ENCODE data around the gene PECR. TPM values are rescaled to one million over a fixed set of nuclear protein-coding genes. Genes with fewer than 3 reads are reported as not detected.
A peak's percentile ranks its signal among the peaks of the same experiment; 100 is the strongest.
"Not testable (repeated sequence)": the region's sequence is repeated elsewhere in the genome, so short reads cannot be mapped to it uniquely, and the experiment has no call there.

The PECR gene
- total and polyA plus RNA-seq, 2 of the 13 experiments (the other 11 are each of a cell fraction or from before 2014, with no cell fraction given), result 151 to 153 TPM

DNA sequence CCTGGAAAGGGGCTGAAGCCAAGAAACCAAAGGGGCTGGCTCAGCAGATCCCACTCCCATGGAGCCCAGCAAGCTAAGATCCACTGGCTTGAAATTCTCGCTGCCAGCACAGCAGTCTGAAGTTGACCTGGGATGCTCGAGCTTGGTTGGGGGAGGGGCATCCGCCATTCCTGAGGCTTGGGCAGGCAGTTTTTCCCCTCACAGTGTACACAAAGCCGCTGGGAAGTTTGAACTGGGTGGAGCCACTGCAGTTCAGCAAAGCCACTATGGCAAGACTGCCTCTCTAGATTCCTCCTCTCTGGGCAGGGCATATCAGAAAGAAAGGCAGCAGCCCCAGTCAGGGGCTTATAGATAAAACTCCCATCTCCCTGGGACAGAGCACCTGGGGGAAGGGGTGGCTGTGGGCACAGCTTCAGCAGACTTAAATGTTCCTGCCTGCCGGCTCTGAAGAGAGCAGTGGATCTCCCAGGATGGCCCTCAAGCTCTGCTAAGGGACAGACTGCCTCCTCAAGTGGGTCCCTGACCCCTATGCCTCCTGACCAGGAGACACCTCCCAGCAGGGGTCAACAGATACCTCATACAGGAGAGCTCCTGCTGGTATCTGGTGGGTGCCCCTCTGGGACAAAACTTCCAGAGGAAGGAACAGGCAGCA, 92.9 kb downstream of the PECR start (continued):
- TF ChIP-seq KDM5B (CRISPR knock-in tag; IDR thresholded peaks at IDR 0.05; ENCODE audit: borderline replicate concordance) (peak; percentile 40; the same call in 1 of the 2 replicates), ZFX (CRISPR knock-in tag; IDR thresholded peaks at IDR 0.05; ENCODE audit: low read depth) (0 out of 2 replicates have a peak, but pooled peaks have one; percentile 20), RXRA (CRISPR knock-in tag; IDR thresholded peaks at IDR 0.05) (peak; percentile 81), SP5 (CRISPR knock-in tag; IDR thresholded peaks at IDR 0.05; ENCODE audit: borderline replicate concordance, low read depth) (peak; percentile 90), ARNT2 (CRISPR knock-in tag; IDR thresholded peaks at IDR 0.05; ENCODE audit: low read depth) (0 out of 2 replicates have a peak, but pooled peaks have one; percentile 31), PHF21A (CRISPR knock-in tag; IDR thresholded peaks at IDR 0.05) (peak; percentile 41), RAD21 (CRISPR knock-in tag; IDR thresholded peaks at IDR 0.05) (peak; percentile 40; the same call in 1 of the 2 replicates), MAFF (IDR thresholded peaks at IDR 0.05; ENCODE audit: low read depth, low read length) (0 out of 2 replicates have a peak, but pooled peaks have one; percentile 5), STAG1 (CRISPR knock-in tag; IDR thresholded peaks at IDR 0.05) (0 out of 2 replicates have a peak, but pooled peaks have one; percentile 6), GATAD2A (CRISPR knock-in tag; IDR thresholded peaks at IDR 0.05) (peak; percentile 60), ZBTB38 (CRISPR knock-in tag; IDR thresholded peaks at IDR 0.05) (0 out of 2 replicates have a peak, but pooled peaks have one; percentile 32), SALL2 (CRISPR knock-in tag; IDR thresholded peaks at IDR 0.05) (peak; percentile 34; the same call in 1 of the 2 replicates), KAT8 (CRISPR knock-in tag; IDR thresholded peaks at IDR 0.05) (peak; percentile 53; the same call in 1 of the 2 replicates), FOXA3 (CRISPR knock-in tag; IDR thresholded peaks at IDR 0.05) (peak; percentile 85), LCORL (CRISPR knock-in tag; IDR thresholded peaks at IDR 0.05) (peak; percentile 18; the same call in 1 of the 2 replicates), PPARG (CRISPR knock-in tag; conservative IDR thresholded peaks at IDR 0.05) (0 out of 2 replicates have a peak, but pooled peaks have one; percentile 40), RARA (CRISPR knock-in tag; IDR thresholded peaks at IDR 0.05) (peak; percentile 36; the same call in 1 of the 2 replicates), ZNF205 (CRISPR knock-in tag; IDR thresholded peaks at IDR 0.05) (peak; percentile 51; the same call in 1 of the 2 replicates), CBFB (CRISPR knock-in tag; IDR thresholded peaks at IDR 0.05) (0 out of 2 replicates have a peak, but pooled peaks have one; percentile 15), CEBPG (CRISPR knock-in tag; IDR thresholded peaks at IDR 0.05) (0 out of 2 replicates have a peak, but pooled peaks have one; percentile 14), RELA (CRISPR knock-in tag; IDR thresholded peaks at IDR 0.05) (0 out of 2 replicates have a peak, but pooled peaks have one; percentile 29), GABPB1 (CRISPR knock-in tag; IDR thresholded peaks at IDR 0.05) (peak; percentile 20; the same call in 1 of the 2 replicates), IRF2 (CRISPR knock-in tag; IDR thresholded peaks at IDR 0.05) (peak; percentile 71; the same call in 1 of the 2 replicates), ZNF292 (CRISPR knock-in tag; IDR thresholded peaks at IDR 0.05; ENCODE audit: borderline replicate concordance, low read depth) (peak; percentile 69; the same call in 1 of the 2 replicates), KDM1A (CRISPR knock-in tag; IDR thresholded peaks at IDR 0.05) (0 out of 2 replicates have a peak, but pooled peaks have one; percentile 27)
- TF ChIP-seq, protein P1, sequence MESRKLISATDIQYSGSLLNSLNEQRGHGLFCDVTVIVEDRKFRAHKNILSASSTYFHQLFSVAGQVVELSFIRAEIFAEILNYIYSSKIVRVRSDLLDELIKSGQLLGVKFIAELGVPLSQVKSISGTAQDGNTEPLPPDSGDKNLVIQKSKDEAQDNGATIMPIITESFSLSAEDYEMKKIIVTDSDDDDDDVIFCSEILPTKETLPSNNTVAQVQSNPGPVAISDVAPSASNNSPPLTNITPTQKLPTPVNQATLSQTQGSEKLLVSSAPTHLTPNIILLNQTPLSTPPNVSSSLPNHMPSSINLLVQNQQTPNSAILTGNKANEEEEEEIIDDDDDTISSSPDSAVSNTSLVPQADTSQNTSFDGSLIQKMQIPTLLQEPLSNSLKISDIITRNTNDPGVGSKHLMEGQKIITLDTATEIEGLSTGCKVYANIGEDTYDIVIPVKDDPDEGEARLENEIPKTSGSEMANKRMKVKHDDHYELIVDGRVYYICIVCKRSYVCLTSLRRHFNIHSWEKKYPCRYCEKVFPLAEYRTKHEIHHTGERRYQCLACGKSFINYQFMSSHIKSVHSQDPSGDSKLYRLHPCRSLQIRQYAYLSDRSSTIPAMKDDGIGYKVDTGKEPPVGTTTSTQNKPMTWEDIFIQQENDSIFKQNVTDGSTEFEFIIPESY (CRISPR knock-in tag; IDR thresholded peaks at IDR 0.05), result 0 out of 2 replicates have a peak, but pooled peaks have one; percentile 37
- TF ChIP-seq LCORL (IDR thresholded peaks at IDR 0.05), result not testable (repeated sequence)
- TF ChIP-seq, protein P2, sequence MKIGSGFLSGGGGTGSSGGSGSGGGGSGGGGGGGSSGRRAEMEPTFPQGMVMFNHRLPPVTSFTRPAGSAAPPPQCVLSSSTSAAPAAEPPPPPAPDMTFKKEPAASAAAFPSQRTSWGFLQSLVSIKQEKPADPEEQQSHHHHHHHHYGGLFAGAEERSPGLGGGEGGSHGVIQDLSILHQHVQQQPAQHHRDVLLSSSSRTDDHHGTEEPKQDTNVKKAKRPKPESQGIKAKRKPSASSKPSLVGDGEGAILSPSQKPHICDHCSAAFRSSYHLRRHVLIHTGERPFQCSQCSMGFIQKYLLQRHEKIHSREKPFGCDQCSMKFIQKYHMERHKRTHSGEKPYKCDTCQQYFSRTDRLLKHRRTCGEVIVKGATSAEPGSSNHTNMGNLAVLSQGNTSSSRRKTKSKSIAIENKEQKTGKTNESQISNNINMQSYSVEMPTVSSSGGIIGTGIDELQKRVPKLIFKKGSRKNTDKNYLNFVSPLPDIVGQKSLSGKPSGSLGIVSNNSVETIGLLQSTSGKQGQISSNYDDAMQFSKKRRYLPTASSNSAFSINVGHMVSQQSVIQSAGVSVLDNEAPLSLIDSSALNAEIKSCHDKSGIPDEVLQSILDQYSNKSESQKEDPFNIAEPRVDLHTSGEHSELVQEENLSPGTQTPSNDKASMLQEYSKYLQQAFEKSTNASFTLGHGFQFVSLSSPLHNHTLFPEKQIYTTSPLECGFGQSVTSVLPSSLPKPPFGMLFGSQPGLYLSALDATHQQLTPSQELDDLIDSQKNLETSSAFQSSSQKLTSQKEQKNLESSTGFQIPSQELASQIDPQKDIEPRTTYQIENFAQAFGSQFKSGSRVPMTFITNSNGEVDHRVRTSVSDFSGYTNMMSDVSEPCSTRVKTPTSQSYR (CRISPR knock-in tag; IDR thresholded peaks at IDR 0.05; ENCODE audit: borderline replicate concordance), result peak; percentile 98
